ENCODE data around the gene INPP5D.

INPP5D gene

DNA sequence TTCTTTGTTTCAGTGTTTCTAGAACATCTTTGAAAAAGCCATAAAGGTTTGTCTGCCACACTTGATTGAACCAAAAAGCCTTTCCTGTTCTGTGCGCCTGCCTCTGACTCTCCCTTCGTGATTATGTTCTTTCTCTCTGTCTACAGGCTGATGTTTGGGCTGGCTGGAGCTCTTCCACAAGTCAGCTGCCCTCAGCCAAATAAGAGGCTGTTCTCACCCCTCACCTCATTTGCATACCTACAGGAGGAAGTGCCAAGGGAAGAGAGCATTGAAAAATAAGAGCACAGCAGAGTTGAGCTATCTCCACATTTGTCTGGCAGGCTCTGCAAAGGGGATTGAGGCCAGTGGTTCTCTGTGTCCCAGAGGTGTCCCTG, 15.8 kb downstream of the INPP5D start:
- Histone ChIP-seq H3K4me1 (ENCODE audit: control insufficient read depth, low read length) (peaks cover 92% of the 10 kb centered on the region), H3K36me3 (ENCODE audit: control insufficient read depth, low read length) (peaks cover 49% of the 10 kb centered on the region), H3K79me2 (ENCODE audit: control insufficient read depth, low read length) (peaks cover 63% of the 10 kb centered on the region), H3K9me2 (replicated peaks; ENCODE audit: control insufficient read depth, low read length) (no peaks in the 10 kb centered on the region), H3F3A (ENCODE audit: control insufficient read depth, insufficient read depth) (peaks cover 59% of the 10 kb centered on the region), H3K4me3 (ENCODE audit: low read length) (peak overlapping the region; percentile 72), H3K4me2 (ENCODE audit: low read length) (peak overlapping the region; percentile 99), H4K20me1 (ENCODE audit: control insufficient read depth, insufficient read depth, low read depth, low read length) (no peaks in the 10 kb centered on the region), H3K9me3 (ENCODE audit: control insufficient read depth, insufficient read depth, low read length) (0 out of 2 replicates have a peak, but pooled peaks cover 3% of the 10 kb centered on the region), H3K27me3 (ENCODE audit: control insufficient read depth, low read length) (no peaks in the 10 kb centered on the region), H3K27ac (ENCODE audit: low read depth, low read length) (peak overlapping the region; percentile 99)
- TF ChIP-seq, protein P1, sequence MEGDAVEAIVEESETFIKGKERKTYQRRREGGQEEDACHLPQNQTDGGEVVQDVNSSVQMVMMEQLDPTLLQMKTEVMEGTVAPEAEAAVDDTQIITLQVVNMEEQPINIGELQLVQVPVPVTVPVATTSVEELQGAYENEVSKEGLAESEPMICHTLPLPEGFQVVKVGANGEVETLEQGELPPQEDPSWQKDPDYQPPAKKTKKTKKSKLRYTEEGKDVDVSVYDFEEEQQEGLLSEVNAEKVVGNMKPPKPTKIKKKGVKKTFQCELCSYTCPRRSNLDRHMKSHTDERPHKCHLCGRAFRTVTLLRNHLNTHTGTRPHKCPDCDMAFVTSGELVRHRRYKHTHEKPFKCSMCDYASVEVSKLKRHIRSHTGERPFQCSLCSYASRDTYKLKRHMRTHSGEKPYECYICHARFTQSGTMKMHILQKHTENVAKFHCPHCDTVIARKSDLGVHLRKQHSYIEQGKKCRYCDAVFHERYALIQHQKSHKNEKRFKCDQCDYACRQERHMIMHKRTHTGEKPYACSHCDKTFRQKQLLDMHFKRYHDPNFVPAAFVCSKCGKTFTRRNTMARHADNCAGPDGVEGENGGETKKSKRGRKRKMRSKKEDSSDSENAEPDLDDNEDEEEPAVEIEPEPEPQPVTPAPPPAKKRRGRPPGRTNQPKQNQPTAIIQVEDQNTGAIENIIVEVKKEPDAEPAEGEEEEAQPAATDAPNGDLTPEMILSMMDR (IDR thresholded peaks at IDR 0.05; ENCODE audit: low read depth, low read length, poor library complexity, severe bottlenecking), result no peak
- TF ChIP-seq EZH2phosphoT487 (IDR thresholded peaks at IDR 0.05; ENCODE audit: borderline replicate concordance, low read length), result no peak

DNA sequence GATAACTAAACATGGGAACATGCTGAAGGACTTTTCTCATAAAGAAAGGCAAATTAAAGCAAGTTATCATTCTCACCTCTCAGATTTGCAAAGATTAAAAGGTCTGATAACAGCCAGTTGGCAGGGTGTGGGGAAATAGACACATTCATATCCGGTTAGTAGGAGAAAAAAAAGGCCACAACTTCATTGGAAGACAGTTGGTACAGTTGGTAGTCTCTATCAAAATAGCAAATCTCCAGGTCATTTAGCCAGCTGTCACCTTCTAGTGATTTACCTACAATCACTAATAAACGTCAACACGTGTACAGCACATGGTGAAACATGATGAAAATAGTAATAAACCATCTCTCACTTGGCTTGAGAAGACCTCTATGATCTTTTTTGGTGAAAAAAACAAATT, 16.6 kb downstream of the INPP5D start:
- Histone ChIP-seq H3K4me3 (ENCODE audit: low read length) (peak overlapping the region; percentile 72), H3K36me3 (ENCODE audit: control insufficient read depth, low read length) (peaks cover 50% of the 10 kb centered on the region), H3K9me3 (ENCODE audit: control insufficient read depth, insufficient read depth, low read length) (0 out of 2 replicates have a peak, but pooled peaks cover 2% of the 10 kb centered on the region), H3K27ac (ENCODE audit: low read depth, low read length) (peak overlapping the region; percentile 99), H3K4me1 (ENCODE audit: control insufficient read depth, low read length) (peaks cover 99% of the 10 kb centered on the region), H3K27me3 (ENCODE audit: control insufficient read depth, low read length) (no peaks in the 10 kb centered on the region), H4K20me1 (ENCODE audit: control insufficient read depth, insufficient read depth, low read depth, low read length) (no peaks in the 10 kb centered on the region), H3F3A (ENCODE audit: control insufficient read depth, insufficient read depth) (peaks cover 59% of the 10 kb centered on the region), H3K4me2 (ENCODE audit: low read length) (peak overlapping the region; percentile 99), H3K9me2 (replicated peaks; ENCODE audit: control insufficient read depth, low read length) (no peaks in the 10 kb centered on the region), H3K79me2 (ENCODE audit: control insufficient read depth, low read length) (peaks cover 64% of the 10 kb centered on the region)
- TF ChIP-seq, protein P1 (IDR thresholded peaks at IDR 0.05; ENCODE audit: low read depth, low read length, poor library complexity, severe bottlenecking), result no peak
- TF ChIP-seq EZH2phosphoT487 (IDR thresholded peaks at IDR 0.05; ENCODE audit: borderline replicate concordance, low read length), result no peak

DNA sequence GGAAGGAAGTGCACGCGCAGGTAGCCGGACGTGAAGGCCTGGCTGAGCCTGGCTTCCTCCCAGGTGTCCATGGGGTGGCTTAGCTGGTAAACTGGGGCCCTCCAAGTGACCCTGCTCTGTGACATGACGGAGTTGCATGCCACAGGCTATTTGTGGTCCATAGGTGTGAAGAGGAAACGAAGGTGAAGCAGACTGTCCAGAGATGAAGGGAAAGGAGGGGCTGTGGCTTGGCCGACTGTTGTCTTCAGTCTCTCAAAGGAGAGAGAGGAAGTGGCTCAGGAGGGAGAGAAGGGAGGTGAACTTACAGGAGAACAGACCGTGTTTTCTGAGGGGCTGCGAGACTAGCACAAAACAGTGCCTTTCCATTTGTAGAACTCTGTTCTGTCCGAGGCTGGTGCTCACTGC, 19.3 kb downstream of the INPP5D start:
- H3K27ac ChIP-seq (ENCODE audit: low read depth, low read length), result peak overlapping the region; percentile 97
- H3K9me3 ChIP-seq (ENCODE audit: control insufficient read depth, insufficient read depth, low read length), result no peaks in the 10 kb centered on the region
- peaks cover 66% of the 10 kb centered on the region for H3K79me2 ChIP-seq (ENCODE audit: control insufficient read depth, low read length)
- H4K20me1 ChIP-seq (ENCODE audit: control insufficient read depth, insufficient read depth, low read depth, low read length), result no peaks in the 10 kb centered on the region
- peaks cover 100% of the 10 kb centered on the region for H3K4me1 ChIP-seq (ENCODE audit: control insufficient read depth, low read length)
- peaks cover 55% of the 10 kb centered on the region for H3K36me3 ChIP-seq (ENCODE audit: control insufficient read depth, low read length)
- H3K27me3 ChIP-seq (ENCODE audit: control insufficient read depth, low read length), result no peaks in the 10 kb centered on the region
- peak overlapping the region; percentile 64 for H3K4me3 ChIP-seq (ENCODE audit: low read length)
- peaks cover 55% of the 10 kb centered on the region for H3F3A ChIP-seq (ENCODE audit: control insufficient read depth, insufficient read depth)
- TF ChIP-seq, protein P1 (IDR thresholded peaks at IDR 0.05; ENCODE audit: low read depth, low read length, poor library complexity, severe bottlenecking), result no peak
- TF ChIP-seq EZH2phosphoT487 (IDR thresholded peaks at IDR 0.05; ENCODE audit: borderline replicate concordance, low read length), result no peak
- peak overlapping the region; percentile 84 for H3K4me2 ChIP-seq (ENCODE audit: low read length)
- no peaks in the 10 kb centered on the region for H3K9me2 ChIP-seq (replicated peaks; ENCODE audit: control insufficient read depth, low read length)

Measured in DOHH2 (cell line).